Prostate gland (tissue), 2 donors: ENCODE measurements around the gene VIPR2. TPM values are rescaled to one million over a fixed set of nuclear protein-coding genes. Genes with fewer than 3 reads are reported as not detected.

ENCODE experiments used
- DNase-seq: peaks from one replicate; pipeline ENCODE4 v3.0.0-alpha.2; 2019; ENCODE audit warnings: low spot score
- H3K27ac ChIP-seq, 2 donors: fragments of 200-600 bp; sonication (generic); 2 replicates each; pipeline ENCODE4 v1.5.1; 2017 to 2019
- H3K27me3 ChIP-seq: fragments of 200-600 bp; sonication (generic); replicated peaks from 2 replicates; pipeline ENCODE4 v1.5.1; 2019; ENCODE audit not compliant: insufficient read depth
- H3K36me3 ChIP-seq, 2 donors: fragments of 200-600 bp; sonication (generic); 1 replicate in 1 of 2; 2 replicates in 1 of 2; pipeline versions ENCODE4 v1.5.1 to v1.8.1; 2017 to 2019
- H3K4me1 ChIP-seq: fragments of 200-600 bp; sonication (generic); replicated peaks from 2 replicates; pipeline ENCODE4 v1.5.1; 2019
- H3K4me3 ChIP-seq, 2 donors: fragments of 200-600 bp; sonication (generic); 2 replicates each; pipeline ENCODE4 v1.5.1; 2017 to 2019
- H3K9me3 ChIP-seq: fragments of 200-600 bp; sonication (generic); 2 replicates; pipeline ENCODE4 v1.5.1; 2017
- POLR2A ChIP-seq: fragments of 450-650 bp; IDR thresholded peaks from one replicate; pipeline ENCODE4 v1.6.1; 2016; ENCODE audit warnings: antibody characterized with exemption, mild to moderate bottlenecking
- POLR2AphosphoS5 ChIP-seq: sonication (generic); formaldehyde crosslinking; IDR thresholded peaks from one replicate; pipeline ENCODE4 v1.6.1; 2017; ENCODE audit warnings: antibody characterized with exemption
- WGBS: methylation state at CpG from one replicate; pipeline ENCODE4 v1.1.5; 2018; 5-methylcytosine and 5-hydroxymethylcytosine counted together
- intact Hi-C: fragments of 100-400 bp; cut with DNase I; formaldehyde crosslinking; loops from one replicate; pipeline ENCODE4 v1.14.2; 2022
- total RNA-seq, 2 donors: library from RNA; depleted of rRNA; stranded (reverse); fragments of >200 nt; gene quantifications; one replicate each; pipeline ENCODE4 v1.1.0, GENCODE V29; 2016
- TF ChIP-seq, protein P1 (sequence below), 4 experiments: fragments of 200-600 bp in 2 of 4; fragments of 450-650 bp in 2 of 4; sonication (generic) in 2 of 4; IDR thresholded peaks; 1 replicate in 3 of 4; 2 replicates in 1 of 4; pipeline ENCODE4 v1.5.1; 2016 to 2019; ENCODE audit warnings: antibody characterized with exemption in 4 of 4, mild to moderate bottlenecking in 2 of 4, moderate library complexity in 2 of 4

The VIPR2 gene
- total RNA-seq, 2 donors from 2014 or later: 1.0 to 13.5 TPM

DNA sequence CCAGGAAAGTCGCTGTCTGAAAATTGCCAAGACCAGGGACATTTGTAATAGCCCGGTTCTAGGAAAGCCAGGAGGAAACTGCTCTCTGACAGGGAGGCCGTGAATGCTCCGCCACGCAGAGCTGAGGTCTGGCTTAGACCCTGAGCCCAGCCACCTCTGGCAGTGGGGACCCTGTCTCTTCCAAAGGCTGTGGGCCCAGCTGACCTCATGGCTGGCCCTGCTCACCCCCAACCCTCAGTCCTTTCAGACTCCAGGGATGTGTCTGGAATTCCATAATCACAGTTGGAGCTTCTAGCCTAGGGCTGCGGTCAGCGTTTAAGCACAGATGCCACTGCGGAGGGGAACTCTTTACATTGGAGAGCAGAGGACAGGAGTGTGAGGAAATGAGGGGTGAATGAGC lies 6.6 kb upstream of the VIPR2 start:
- no peak for DNase-seq
- intact Hi-C loops: no loop called here
- Histone ChIP-seq H3K27me3 (no peaks in the 10 kb centered on the region), H3K9me3 (no peaks in the 10 kb centered on the region), H3K36me3 (no peaks in the 10 kb centered on the region), H3K4me3 (no peak overlapping the region), H3K27ac (no peak overlapping the region), H3K4me1 (no peaks in the 10 kb centered on the region)
- WGBS: 83% methylated on average over 8 of the region's 8 CpGs
- TF ChIP-seq POLR2AphosphoS5: no peak
- TF ChIP-seq, protein P1, sequence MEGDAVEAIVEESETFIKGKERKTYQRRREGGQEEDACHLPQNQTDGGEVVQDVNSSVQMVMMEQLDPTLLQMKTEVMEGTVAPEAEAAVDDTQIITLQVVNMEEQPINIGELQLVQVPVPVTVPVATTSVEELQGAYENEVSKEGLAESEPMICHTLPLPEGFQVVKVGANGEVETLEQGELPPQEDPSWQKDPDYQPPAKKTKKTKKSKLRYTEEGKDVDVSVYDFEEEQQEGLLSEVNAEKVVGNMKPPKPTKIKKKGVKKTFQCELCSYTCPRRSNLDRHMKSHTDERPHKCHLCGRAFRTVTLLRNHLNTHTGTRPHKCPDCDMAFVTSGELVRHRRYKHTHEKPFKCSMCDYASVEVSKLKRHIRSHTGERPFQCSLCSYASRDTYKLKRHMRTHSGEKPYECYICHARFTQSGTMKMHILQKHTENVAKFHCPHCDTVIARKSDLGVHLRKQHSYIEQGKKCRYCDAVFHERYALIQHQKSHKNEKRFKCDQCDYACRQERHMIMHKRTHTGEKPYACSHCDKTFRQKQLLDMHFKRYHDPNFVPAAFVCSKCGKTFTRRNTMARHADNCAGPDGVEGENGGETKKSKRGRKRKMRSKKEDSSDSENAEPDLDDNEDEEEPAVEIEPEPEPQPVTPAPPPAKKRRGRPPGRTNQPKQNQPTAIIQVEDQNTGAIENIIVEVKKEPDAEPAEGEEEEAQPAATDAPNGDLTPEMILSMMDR (IDR thresholded peaks at IDR 0.05): no peak
- TF ChIP-seq POLR2A: no peak

DNA sequence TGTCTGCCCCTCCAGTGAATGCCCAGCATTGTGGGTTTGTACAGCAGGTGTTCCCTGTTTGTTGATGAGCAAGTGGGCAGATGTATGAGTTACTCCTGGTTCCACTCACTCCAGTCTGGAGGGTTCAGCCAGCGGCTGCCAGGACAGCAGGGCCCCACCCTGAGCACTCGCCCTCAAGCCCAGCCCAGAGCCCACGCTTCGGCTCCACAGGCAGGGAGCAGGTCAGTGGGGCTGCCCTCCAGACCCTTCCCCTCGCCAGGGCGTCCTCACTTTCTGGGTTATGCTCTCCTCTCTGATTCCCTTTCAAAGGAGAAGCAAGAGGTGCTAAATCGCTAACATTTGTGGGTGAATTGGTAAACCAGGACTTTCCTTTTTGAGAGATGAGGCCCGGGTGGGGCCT lies 4.8 kb upstream of the VIPR2 start:
- Histone ChIP-seq H3K4me3 (no peak overlapping the region), H3K4me1 (no peaks in the 10 kb centered on the region), H3K27ac (no peak overlapping the region), H3K9me3 (no peaks in the 10 kb centered on the region), H3K36me3 (no peaks in the 10 kb centered on the region), H3K27me3 (no peaks in the 10 kb centered on the region)
- intact Hi-C loops: no loop called here
- TF ChIP-seq, protein P1 (IDR thresholded peaks at IDR 0.05): no peak
- TF ChIP-seq POLR2A (no peak), POLR2AphosphoS5 (no peak)
- no peak for DNase-seq
- 92% methylated on average over 8 of the region's 8 CpGs for WGBS

DNA sequence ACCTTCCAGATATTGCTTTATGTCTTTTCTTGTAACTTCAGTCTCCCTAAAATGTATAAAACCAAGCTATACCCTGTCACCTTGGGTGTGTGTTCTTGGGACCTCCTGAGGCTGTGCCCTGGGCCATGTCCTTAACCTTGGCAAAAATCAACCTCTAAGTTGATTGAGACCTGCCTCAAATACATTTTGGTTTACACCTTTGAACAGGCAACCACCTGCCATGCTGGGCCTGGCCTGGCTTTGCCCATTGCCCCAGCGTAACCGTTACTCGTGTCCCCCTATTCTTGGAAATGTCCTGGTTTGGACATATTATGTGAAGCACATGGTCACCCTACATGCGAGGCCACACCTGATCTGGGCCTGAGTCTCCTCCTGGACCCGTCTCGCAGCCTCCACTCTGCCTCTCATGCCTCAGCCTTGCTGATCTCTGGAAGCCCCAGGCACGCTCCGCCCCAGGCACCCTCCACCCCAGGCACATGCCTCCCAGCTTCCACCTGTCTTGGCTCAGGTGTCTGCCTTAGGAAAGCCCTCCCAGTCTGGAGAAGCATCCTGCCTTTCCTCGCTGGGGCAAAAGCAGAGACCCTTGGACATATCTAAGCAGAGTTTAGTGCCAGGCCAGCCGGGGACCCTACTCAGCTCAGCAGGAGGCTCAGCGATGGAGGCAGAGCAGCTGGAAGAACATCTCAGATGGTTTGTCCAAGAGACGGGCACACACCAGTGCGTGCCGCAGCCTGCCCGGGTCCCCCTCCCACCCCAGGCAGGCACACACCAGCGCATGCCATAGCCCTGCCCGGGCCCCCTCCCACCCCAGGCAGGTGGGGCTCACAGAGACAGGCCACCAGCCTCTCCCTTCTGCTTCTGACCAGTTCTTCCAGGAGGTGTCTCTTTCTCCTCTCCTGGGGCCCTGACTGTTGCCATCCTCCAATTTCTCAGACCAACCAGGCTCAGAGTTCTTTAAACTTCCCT lies 4.0 kb upstream of the VIPR2 start:
- Histone ChIP-seq H3K27me3 (peaks cover 2% of the 10 kb centered on the region), H3K9me3 (no peaks in the 10 kb centered on the region), H3K4me3 (no peak overlapping the region), H3K27ac (no peak overlapping the region), H3K4me1 (no peaks in the 10 kb centered on the region), H3K36me3 (no peaks in the 10 kb centered on the region)
- intact Hi-C loops: no loop called here
- no peak for TF ChIP-seq POLR2AphosphoS5
- TF ChIP-seq, protein P1 (IDR thresholded peaks at IDR 0.05): no peak
- no peak for TF ChIP-seq POLR2A
- DNase-seq: no peak
- 90% methylated on average over 17 of the region's 17 CpGs for whole genome bisulfite sequencing

DNA sequence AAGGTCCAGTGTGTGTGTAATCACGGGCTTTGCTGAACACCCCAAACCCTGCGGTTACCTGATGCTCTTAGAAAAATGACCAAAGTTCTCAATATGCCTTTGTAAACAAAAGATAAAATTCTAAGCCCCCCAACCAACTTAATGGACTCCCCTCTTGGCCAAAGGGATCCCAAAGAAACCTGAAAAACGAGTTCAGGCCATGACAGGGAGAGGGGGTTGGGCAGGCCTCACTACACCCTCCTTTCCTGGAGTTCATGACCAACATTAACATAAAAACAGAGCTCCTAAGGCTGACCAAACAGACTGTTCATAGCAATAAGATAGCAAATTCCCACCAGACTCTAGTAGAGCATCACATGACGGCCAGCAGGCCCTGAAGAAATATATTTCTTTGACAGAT lies 3.0 kb upstream of the VIPR2 start:
- Histone ChIP-seq H3K9me3 (no peaks in the 10 kb centered on the region), H3K27me3 (peaks cover 2% of the 10 kb centered on the region), H3K4me3 (no peak overlapping the region), H3K36me3 (no peaks in the 10 kb centered on the region), H3K4me1 (no peaks in the 10 kb centered on the region), H3K27ac (no peak overlapping the region)
- DNase-seq: no peak
- intact Hi-C loops: no loop called here
- 78% methylated on average over 4 of the region's 4 CpGs for WGBS
- TF ChIP-seq, protein P1 (IDR thresholded peaks at IDR 0.05): no peak
- TF ChIP-seq POLR2A: no peak
- no peak for TF ChIP-seq POLR2AphosphoS5

DNA sequence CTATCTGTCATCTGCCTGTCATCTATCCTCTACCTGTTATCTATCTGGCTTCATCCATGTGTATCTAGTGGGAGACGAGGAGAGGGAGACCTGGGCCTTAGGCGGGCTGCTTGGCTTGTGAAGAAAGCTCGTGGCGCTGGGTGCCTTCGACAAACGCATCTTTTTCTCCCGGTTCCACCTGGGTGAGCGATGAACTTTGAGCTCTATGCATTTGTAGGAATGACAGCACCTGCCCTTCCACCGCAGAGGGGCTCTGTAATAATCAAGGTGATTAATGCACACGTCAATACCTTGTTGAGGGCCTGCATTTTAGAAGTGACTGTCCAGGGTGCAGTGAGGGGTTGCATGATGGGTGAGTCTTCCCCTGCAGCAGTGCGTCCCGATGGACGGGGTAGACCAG lies 2.6 kb upstream of the VIPR2 start:
- TF ChIP-seq POLR2AphosphoS5: no peak
- no peak for TF ChIP-seq POLR2A
- TF ChIP-seq, protein P1 (IDR thresholded peaks at IDR 0.05): no peak
- no peak for DNase-seq
- Histone ChIP-seq H3K27ac (no peak overlapping the region), H3K4me3 (no peak overlapping the region), H3K36me3 (no peaks in the 10 kb centered on the region), H3K27me3 (peaks cover 2% of the 10 kb centered on the region), H3K4me1 (no peaks in the 10 kb centered on the region), H3K9me3 (no peaks in the 10 kb centered on the region)
- intact Hi-C loops: no loop called here
- WGBS: 87% methylated on average over 13 of the region's 13 CpGs
